H1 (cell line): Measurements from ENCODE around the gene PTPMT1. TPM values are rescaled to one million over a fixed set of nuclear protein-coding genes. Genes with fewer than 3 reads are reported as not detected.

Experiments used
- CTCF ChIA-PET: fragments of 300-600 bp; sonication (Branson Sonifier 250); formaldehyde crosslinking; loops from one replicate; lab custom pipeline; 2021; ENCODE audit not compliant: partially characterized antibody; lab: Charles Lee
- POLR2A ChIA-PET: fragments of 300-600 bp; sonication (Branson Sonifier 250); formaldehyde crosslinking; loops from one replicate; lab custom pipeline; 2021; ENCODE audit warnings: inconsistent platforms; ENCODE audit not compliant: partially characterized antibody; lab: Charles Lee
- DNase-seq, 2 experiments: peaks; one replicate each; pipeline versions ENCODE4 v3.0.0 to v3.0.0-alpha.2; 2010 to 2022; ENCODE audit warnings: low spot score in 2 of 2, low read depth in 1 of 2, mixed read lengths in 1 of 2
- FAIRE-seq: peaks from 2 replicates; lab custom pipeline; 2011; peaks lifted over from hg19 to GRCh38; lab: Jason Lieb, UNC
- H2AFZ ChIP-seq: 2 replicates; pipeline ENCODE4 v1.8.1; 2012; ENCODE audit warnings: low read length, inconsistent platforms
- H2AK5ac ChIP-seq: 2 replicates; pipeline ENCODE4 v1.6.1; 2013; ENCODE audit warnings: low read depth, low read length
- H2BK120ac ChIP-seq: replicated peaks from 2 replicates; pipeline ENCODE3; 2013; ENCODE audit warnings: low read depth, low read length, inconsistent platforms
- H2BK12ac ChIP-seq: 2 replicates; pipeline ENCODE4 v1.6.1; 2013; ENCODE audit warnings: low read depth, low read length
- H2BK15ac ChIP-seq: 2 replicates; pipeline ENCODE4 v1.6.1; 2013; ENCODE audit warnings: low read length
- H2BK20ac ChIP-seq: 2 replicates; pipeline ENCODE4 v1.6.1; 2013; ENCODE audit warnings: low read length
- H2BK5ac ChIP-seq: 2 replicates; pipeline ENCODE4 v1.6.1; 2013; ENCODE audit warnings: low read depth, low read length
- H3K14ac ChIP-seq: 2 replicates; pipeline ENCODE4 v1.6.1; 2013; ENCODE audit warnings: inconsistent platforms; ENCODE audit not compliant: insufficient read length
- H3K18ac ChIP-seq: 2 replicates; pipeline ENCODE4 v1.6.1; 2013; ENCODE audit warnings: low read length; ENCODE audit errors: extremely low read depth
- H3K23ac ChIP-seq: 2 replicates; pipeline ENCODE4 v1.6.1; 2013; ENCODE audit warnings: inconsistent platforms; ENCODE audit not compliant: insufficient read length
- H3K23me2 ChIP-seq: 2 replicates; pipeline ENCODE4 v1.6.1; 2013; ENCODE audit warnings: low read depth, low read length
- H3K27ac ChIP-seq: 2 replicates; pipeline ENCODE4 v1.6.1; 2011; ENCODE audit warnings: low read depth, low read length, inconsistent platforms
- H3K27me3 ChIP-seq, 4 experiments: replicated peaks in 1 of 4; 1 replicate in 1 of 4; 2 replicates in 3 of 4; pipeline versions ENCODE4 v1.6.1 to v1.8.1; 2011 to 2013; ENCODE audit warnings: low read length in 3 of 4, mild to moderate bottlenecking in 3 of 4, inconsistent platforms in 2 of 4, mixed read lengths in 2 of 4, moderate library complexity in 1 of 4; ENCODE audit not compliant: control insufficient read depth in 3 of 4, insufficient read depth in 3 of 4; ENCODE audit errors: extremely low read depth in 1 of 4
- H3K36me3 ChIP-seq, 4 experiments: 2 replicates each; pipeline versions ENCODE4 v1.6.1 to v1.8.1; 2011 to 2013; ENCODE audit warnings: mild to moderate bottlenecking in 4 of 4, low read length in 3 of 4, moderate library complexity in 2 of 4, control low read depth in 1 of 4, inconsistent platforms in 1 of 4; ENCODE audit not compliant: insufficient read depth in 4 of 4, control insufficient read depth in 2 of 4
- H3K4ac ChIP-seq: replicated peaks from 2 replicates; pipeline ENCODE3; 2013; ENCODE audit warnings: low read length, low read depth, mixed read lengths, inconsistent platforms; ENCODE audit not compliant: insufficient read length
- H3K4me1 ChIP-seq, 4 experiments: replicated peaks in 1 of 4; 1 replicate in 1 of 4; 2 replicates in 3 of 4; pipeline versions ENCODE4 v1.6.1 to v1.8.1; 2011 to 2013; ENCODE audit warnings: low read length in 3 of 4, inconsistent platforms in 2 of 4, mixed read lengths in 1 of 4; ENCODE audit not compliant: insufficient read depth in 4 of 4, control insufficient read depth in 3 of 4
- H3K4me2 ChIP-seq, 2 experiments: 2 replicates each; pipeline versions ENCODE4 v1.6.1 to v1.8.1; 2011 to 2013; ENCODE audit warnings: low read depth in 2 of 2, low read length in 2 of 2, control low read depth in 1 of 2, inconsistent platforms in 1 of 2, mild to moderate bottlenecking in 1 of 2; ENCODE audit not compliant: insufficient read depth in 1 of 2
- H3K4me3 ChIP-seq, 4 experiments: fragments of 200-600, 300-600 bp in 1 of 4; sonication (generic), shearing (Covaris generic), sonication (Bioruptor Twin) in 1 of 4; 2 replicates each; pipeline versions ENCODE4 v1.5.1 to v1.8.1; 2011 to 2016; ENCODE audit warnings: low read length in 4 of 4, low read depth in 3 of 4, control low read depth in 2 of 4, inconsistent platforms in 2 of 4, mild to moderate bottlenecking in 2 of 4, mixed read lengths in 1 of 4, moderate library complexity in 1 of 4; ENCODE audit not compliant: insufficient read depth in 2 of 4; ENCODE audit errors: extremely low read depth in 1 of 4
- H3K56ac ChIP-seq: replicated peaks from 2 replicates; pipeline ENCODE3; 2013; ENCODE audit warnings: low read depth, mild to moderate bottlenecking, mixed read lengths, low read length, inconsistent platforms; ENCODE audit not compliant: insufficient read length
- H3K79me1 ChIP-seq: 2 replicates; pipeline ENCODE4 v1.6.1; 2013; ENCODE audit warnings: low read depth, low read length, control low read depth
- H3K79me2 ChIP-seq, 2 experiments: 2 replicates each; pipeline versions ENCODE4 v1.6.1 to v1.8.1; 2012 to 2013; ENCODE audit warnings: low read length in 2 of 2, mild to moderate bottlenecking in 2 of 2, inconsistent platforms in 1 of 2; ENCODE audit not compliant: insufficient read depth in 2 of 2, control insufficient read depth in 1 of 2
- H3K9ac ChIP-seq, 4 experiments: replicated peaks in 1 of 4; 1 replicate in 1 of 4; 2 replicates in 3 of 4; pipeline versions ENCODE4 v1.6.1 to v1.8.1; 2011 to 2013; ENCODE audit warnings: low read depth in 3 of 4, low read length in 3 of 4, control low read depth in 2 of 4, mild to moderate bottlenecking in 2 of 4, moderate library complexity in 2 of 4, inconsistent platforms in 1 of 4; ENCODE audit errors: extremely low read depth in 1 of 4
- H3K9me3 ChIP-seq, 2 experiments: 2 replicates each; pipeline versions ENCODE4 v1.6.1 to v1.8.1; 2012 to 2013; ENCODE audit warnings: mild to moderate bottlenecking in 2 of 2, moderate library complexity in 2 of 2, control low read depth in 1 of 2, inconsistent platforms in 1 of 2, low read depth in 1 of 2, low read length in 1 of 2, mixed read lengths in 1 of 2; ENCODE audit not compliant: insufficient read depth in 2 of 2
- H4K20me1 ChIP-seq, 2 experiments: replicated peaks in 1 of 2; 2 replicates each; pipeline versions ENCODE3 to v1.8.1; 2011 to 2013; ENCODE audit warnings: inconsistent platforms in 2 of 2, low read length in 2 of 2, mild to moderate bottlenecking in 1 of 2; ENCODE audit not compliant: insufficient read depth in 2 of 2, control insufficient read depth in 1 of 2
- H4K5ac ChIP-seq: 2 replicates; pipeline ENCODE4 v1.6.1; 2013; ENCODE audit warnings: low read length, low read depth, mixed read lengths, inconsistent platforms; ENCODE audit not compliant: insufficient read length
- H4K8ac ChIP-seq: 2 replicates; pipeline ENCODE4 v1.8.0; 2013; ENCODE audit warnings: mild to moderate bottlenecking, moderate library complexity, low read length, inconsistent platforms; ENCODE audit not compliant: insufficient read depth; ENCODE audit errors: extremely low read depth
- H4K91ac ChIP-seq: replicated peaks from 2 replicates; pipeline ENCODE3; 2013; ENCODE audit warnings: low read length, mixed read lengths, inconsistent platforms; ENCODE audit not compliant: insufficient read length
- HDAC2 ChIP-seq, 2 experiments: fragments of 300-600 bp in 1 of 2; sonication (generic) in 1 of 2; IDR thresholded peaks; 2 replicates each; pipeline ENCODE4 v1.6.1; 2011 to 2012; ENCODE audit warnings: low read depth in 2 of 2, low read length in 2 of 2, mild to moderate bottlenecking in 2 of 2, moderate library complexity in 2 of 2, borderline replicate concordance in 1 of 2, inconsistent platforms in 1 of 2
- POLR2AphosphoS5 ChIP-seq: IDR thresholded peaks from 2 replicates; pipeline ENCODE4 v1.6.1; 2011; ENCODE audit warnings: low read depth, low read length
- WGBS, 2 experiments: shearing (Covaris generic) in 1 of 2; methylation state at CpG; one replicate each; pipeline versions ENCODE4 v1.1.6 to v1.1.7; 2013 to 2015; ENCODE audit warnings: low lambda C conversion rate in 2 of 2, mixed read lengths in 2 of 2, inconsistent platforms in 1 of 2, low coverage in 1 of 2, missing lambda C conversion rate in 1 of 2; ENCODE audit not compliant: insufficient replicate concordance in 2 of 2, insufficient coverage in 1 of 2, insufficient read length in 1 of 2; ENCODE audit errors: extremely low coverage in 1 of 2, missing lambda C conversion rate in 1 of 2; 5-methylcytosine and 5-hydroxymethylcytosine counted together
- polyA plus RNA-seq, 7 experiments: library from polyadenylated mRNA; depleted of rRNA in 3 of 7; stranded (reverse) in 5 of 7; unstranded in 2 of 7; fragments of >200 nt in 5 of 7; fragments of 200-250 nt in 2 of 7; gene quantifications; 1 replicate in 5 of 7; 2 replicates in 1 of 7; 4 replicates in 1 of 7; pipeline versions ENCODE4 v1.2.1 to v1.2.3, GENCODE V29; 2011 to 2013; ENCODE audit warnings: missing spikeins in 2 of 7, mixed read lengths in 2 of 7
- total RNA-seq: library from RNA; stranded (reverse); fragmentation: NEBNext Ultra II Directional; extraction: Animal tissue kit (Norgen Biotek cat#: 25700); gene quantifications from 2 replicates; pipeline ENCODE4 v1.2.1, GENCODE V29; 2021
- TF ChIP-seq, protein P1 (sequence below): IDR thresholded peaks from 2 replicates; pipeline ENCODE4 v1.6.1; 2011; ENCODE audit warnings: low read depth, mild to moderate bottlenecking, low read length; ENCODE audit not compliant: insufficient read depth
- TF ChIP-seq, protein P2 (sequence below): IDR thresholded peaks from 2 replicates; pipeline ENCODE4 v1.6.1; 2012; ENCODE audit warnings: inconsistent platforms

PTPMT1 gene
- total and polyA plus RNA-seq, 2 of the 8 experiments (the other 6 are each of a cell fraction or from before 2014, with no cell fraction given) = 44.8 to 105 TPM

DNA sequence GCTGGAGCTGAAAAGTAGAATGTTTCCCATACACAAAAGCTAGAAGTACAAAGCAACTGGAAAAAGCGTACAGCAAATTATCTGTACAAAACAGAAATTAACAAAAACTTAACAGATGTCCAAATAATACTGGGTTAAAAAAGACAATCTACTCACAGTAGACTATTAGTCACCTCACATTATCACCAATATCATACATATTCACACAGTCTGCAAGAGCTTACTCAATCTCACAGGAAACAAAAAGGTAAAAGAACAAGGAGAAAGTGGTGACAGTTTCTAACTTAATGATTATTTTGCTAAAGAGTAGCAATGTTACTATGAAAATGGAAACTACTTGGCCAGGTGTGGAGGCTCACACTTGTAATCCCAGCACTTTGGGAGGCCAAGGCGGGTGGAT lies 24.3 kb upstream of the PTPMT1 start:
- ChIA-PET POLR2A (interaction anchor here (0.7 to 8.8 kb wide), 4 partner anchors 9 to 40 kb away, joined by 3 to 65 read pairs (median 8); partner anchors contain the start of gene CELF1), CTCF (interaction anchor here (1.0 to 5.3 kb wide), 4 partner anchors 11 to 101 kb away, joined by 3 to 25 read pairs (median 4); partner anchors contain the start of gene CELF1)
- no peak overlapping the region for H3K18ac ChIP-seq
- no peak overlapping the region for H2BK20ac ChIP-seq
- no peak for DNase-seq
- H3K23me2 ChIP-seq = no peaks in the 10 kb centered on the region
- H4K8ac ChIP-seq = no peak overlapping the region
- peaks cover 62 to 99% of the 10 kb centered on the region in 2 experiments for H3K79me2 ChIP-seq
- H3K9me3 ChIP-seq = no peaks in the 10 kb centered on the region
- whole genome bisulfite sequencing, 2 experiments = 95% methylated on average over 2 of the region's 2 CpGs; no CpG with 5 or more reads in 1 of the 2 experiments
- H2AK5ac ChIP-seq = no peak overlapping the region
- H3K56ac ChIP-seq = no peak overlapping the region
- no peak overlapping the region for H2BK12ac ChIP-seq
- no peaks in the 10 kb centered on the region for H3K27me3 ChIP-seq
- H3K14ac ChIP-seq = no peak overlapping the region
- H3K36me3 ChIP-seq = no peaks in the 10 kb centered on the region; a peak in 1 of 8 replicates
- no peak overlapping the region for H4K5ac ChIP-seq
- FAIRE-seq = no peak
- TF ChIP-seq, protein P1, sequence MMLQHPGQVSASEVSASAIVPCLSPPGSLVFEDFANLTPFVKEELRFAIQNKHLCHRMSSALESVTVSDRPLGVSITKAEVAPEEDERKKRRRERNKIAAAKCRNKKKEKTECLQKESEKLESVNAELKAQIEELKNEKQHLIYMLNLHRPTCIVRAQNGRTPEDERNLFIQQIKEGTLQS = no peak
- TF ChIP-seq POLR2AphosphoS5 = no peak
- TF ChIP-seq, protein P2, sequence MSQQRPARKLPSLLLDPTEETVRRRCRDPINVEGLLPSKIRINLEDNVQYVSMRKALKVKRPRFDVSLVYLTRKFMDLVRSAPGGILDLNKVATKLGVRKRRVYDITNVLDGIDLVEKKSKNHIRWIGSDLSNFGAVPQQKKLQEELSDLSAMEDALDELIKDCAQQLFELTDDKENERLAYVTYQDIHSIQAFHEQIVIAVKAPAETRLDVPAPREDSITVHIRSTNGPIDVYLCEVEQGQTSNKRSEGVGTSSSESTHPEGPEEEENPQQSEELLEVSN = no peak
- no peak for TF ChIP-seq HDAC2 (IDR thresholded peaks at IDR 0.05; ENCODE audit: borderline replicate concordance in 1 of 2, low read depth in 2 of 2, low read length in 2 of 2)
- no peak overlapping the region for H2BK120ac ChIP-seq
- no peak overlapping the region for H3K9ac ChIP-seq
- no peak overlapping the region for H3K4me3 ChIP-seq
- H3K23ac ChIP-seq = no peak overlapping the region
- H2BK5ac ChIP-seq = no peak overlapping the region
- no peak overlapping the region for H3K27ac ChIP-seq
- peaks cover 0 to 10% (median 4%) of the 10 kb centered on the region in 4 experiments; a peak in 5 of 7 replicates for H3K4me1 ChIP-seq
- peaks cover 4% of the 10 kb centered on the region for H3K79me1 ChIP-seq
- no peak overlapping the region; a peak in 1 of 4 replicates for H3K4me2 ChIP-seq
- H3K4ac ChIP-seq = no peak overlapping the region
- no peak overlapping the region for H2AFZ ChIP-seq
- H4K91ac ChIP-seq = no peak overlapping the region
- H4K20me1 ChIP-seq = peaks cover 32 to 35% of the 10 kb centered on the region in 2 experiments
- no peak overlapping the region for H2BK15ac ChIP-seq
